HG02938 (cell line): ENCODE results near the gene SVBP.
A peak's percentile ranks its signal among the peaks of the same experiment; 100 is the strongest.
"Not testable (repeated sequence)": the region's sequence is repeated elsewhere in the genome, so short reads cannot be mapped to it uniquely, and the experiment has no call there.

Source experiments
- ATAC-seq: cut with Tn5 transposase; IDR thresholded peaks from one replicate; pipeline ENCODE4 v1.9.1; 2021; ENCODE audit warnings: mild to moderate bottlenecking, moderate library complexity; ENCODE audit not compliant: unreplicated experiment

The SVBP gene, protein sequence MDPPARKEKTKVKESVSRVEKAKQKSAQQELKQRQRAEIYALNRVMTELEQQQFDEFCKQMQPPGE

GRCh38 chr1:42816585-42817439, at the start of gene SVBP, which contains the start of gene ERMAP:
Gene SVBP, minus strand, starts transcription at chr1:42817397. Its CDS starts 853 bp downstream, at chr1:42816544.
Gene ERMAP, plus strand, starts transcription at chr1:42817122. Its CDS starts 13,327 bp downstream, at chr1:42830449.
- ATAC-seq: peak; percentile 80

GRCh38 chr1:42866549-42866948, 49.4 kb upstream of the SVBP start:
- no peak for ATAC-seq

DNA sequence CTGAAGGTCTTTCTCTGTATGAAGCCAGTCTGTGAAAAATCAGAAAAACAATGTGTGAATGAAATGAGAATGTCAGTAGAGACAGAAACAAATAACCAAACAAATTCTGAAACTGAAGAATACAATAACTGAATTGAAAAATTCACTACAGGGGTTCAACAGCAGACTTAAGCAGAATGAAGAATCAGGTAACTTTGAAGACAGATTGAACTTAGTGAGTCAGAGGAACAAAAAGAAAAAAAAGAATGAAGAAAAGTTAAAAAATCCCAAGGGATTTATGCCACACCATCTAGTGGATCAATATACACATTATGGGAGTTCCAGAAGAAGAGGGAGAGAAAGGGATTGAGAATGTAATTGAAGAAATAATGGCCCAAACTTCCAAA, 43.8 kb upstream of the SVBP start:
- no peak for ATAC-seq

GRCh38 chr1:42860339-42861013, 43.3 kb upstream of the SVBP start:
- ATAC-seq: no peak

DNA sequence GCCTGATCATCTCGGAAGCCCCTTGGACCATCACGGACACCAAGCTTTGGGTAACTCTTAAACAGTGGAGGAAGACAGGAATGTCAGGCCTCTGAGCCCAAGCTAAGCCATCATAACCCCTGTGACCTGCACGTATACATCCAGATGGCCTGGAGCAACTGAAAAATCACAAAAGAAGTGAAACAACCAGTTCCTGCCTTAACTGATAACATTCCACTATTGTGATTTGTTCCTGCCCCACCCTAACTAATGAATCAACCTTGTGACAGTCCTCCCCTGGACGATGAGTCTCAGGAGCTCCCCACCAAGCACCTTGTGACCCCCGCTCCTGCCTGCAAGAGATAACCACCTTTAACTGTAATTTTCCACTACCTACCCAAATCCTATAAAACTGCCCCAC, 42.2 kb upstream of the SVBP start:
- not testable (repeated sequence) for ATAC-seq

GRCh38 chr1:42856554-42856953, 39.4 kb upstream of the SVBP start:
- ATAC-seq: not testable (repeated sequence)

DNA sequence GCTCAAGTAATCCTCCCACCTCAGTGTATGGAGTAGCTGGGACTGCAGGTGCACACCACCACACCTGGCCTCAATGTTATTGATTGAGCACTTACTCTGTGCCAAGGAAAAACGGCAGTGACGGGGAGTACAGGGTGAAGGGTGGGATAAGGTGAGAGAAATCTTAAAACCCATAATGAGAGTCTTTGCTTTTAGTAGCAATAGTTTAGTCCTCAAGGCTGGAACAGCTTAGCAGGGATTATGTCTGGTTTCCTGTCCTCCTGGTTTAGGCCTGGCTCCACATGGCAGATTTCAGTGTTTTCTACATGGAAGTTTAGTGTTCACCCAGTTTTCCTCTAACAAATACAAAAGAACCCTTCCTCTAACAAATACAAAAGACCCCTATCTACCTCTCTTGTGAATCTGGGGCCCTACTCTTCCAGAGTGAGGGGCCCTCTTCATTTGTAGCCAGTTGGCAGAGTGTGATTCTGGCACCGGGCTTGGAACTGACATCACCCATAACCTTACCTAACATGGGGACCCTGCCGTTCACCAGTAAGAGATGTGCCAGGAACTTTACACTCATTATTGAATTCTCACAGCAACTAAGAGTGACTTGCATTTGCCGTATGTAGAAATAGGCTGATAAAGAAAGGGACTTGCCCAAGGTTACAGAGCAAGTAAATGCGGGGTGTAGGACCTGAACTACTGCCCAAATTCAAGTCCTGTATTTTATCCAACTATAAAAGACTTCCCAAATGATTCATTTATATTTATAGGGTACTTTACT, 36.1 kb upstream of the SVBP start:
- no peak for ATAC-seq

DNA sequence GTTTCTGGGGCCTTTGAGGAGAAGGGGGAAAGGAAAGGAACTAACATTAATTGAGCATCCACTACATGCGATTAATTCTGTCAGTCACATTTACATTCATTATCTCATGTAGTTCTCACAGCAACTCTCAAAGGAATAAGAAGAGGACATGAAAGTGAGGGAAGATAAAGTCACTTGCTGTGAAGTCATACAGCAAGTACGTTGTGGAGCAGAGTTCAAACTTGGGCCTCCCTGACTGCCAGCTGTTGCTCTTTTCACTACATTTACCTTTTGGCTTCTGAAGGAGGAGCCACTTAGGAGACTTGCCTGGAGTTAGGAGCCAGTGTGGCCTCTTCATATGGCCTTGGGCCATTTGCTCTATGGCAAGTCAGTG, 35.4 kb upstream of the SVBP start:
- no peak for ATAC-seq

GRCh38 chr1:42851960-42852607, 34.9 kb upstream of the SVBP start:
- no peak for ATAC-seq

GRCh38 chr1:42851420-42851819, 34.2 kb upstream of the SVBP start:
- ATAC-seq: no peak

DNA sequence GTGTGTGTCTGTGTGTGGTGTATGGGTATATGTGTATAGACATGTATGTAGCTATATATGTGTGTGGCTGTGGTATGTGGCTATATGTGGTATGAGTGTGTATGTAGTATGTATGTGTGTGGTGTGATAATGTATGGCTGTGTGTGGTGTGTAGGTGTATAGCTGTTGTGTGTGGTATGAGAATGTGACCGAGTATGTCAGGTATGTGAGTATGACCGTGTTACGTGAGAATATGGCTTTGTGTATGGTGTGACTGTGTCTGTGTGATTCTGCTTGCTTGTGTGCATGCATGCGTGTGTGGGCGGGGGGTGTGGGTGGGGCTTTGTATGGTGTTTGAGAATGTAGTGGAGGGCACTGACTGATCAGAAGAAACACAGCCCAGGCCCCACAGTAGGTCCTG, 32.7 kb upstream of the SVBP start:
- ATAC-seq: no peak

- no peak for ATAC-seq
These were observed 31.8 kb upstream of the SVBP start for GRCh38 chr1:42848823-42849537.

DNA sequence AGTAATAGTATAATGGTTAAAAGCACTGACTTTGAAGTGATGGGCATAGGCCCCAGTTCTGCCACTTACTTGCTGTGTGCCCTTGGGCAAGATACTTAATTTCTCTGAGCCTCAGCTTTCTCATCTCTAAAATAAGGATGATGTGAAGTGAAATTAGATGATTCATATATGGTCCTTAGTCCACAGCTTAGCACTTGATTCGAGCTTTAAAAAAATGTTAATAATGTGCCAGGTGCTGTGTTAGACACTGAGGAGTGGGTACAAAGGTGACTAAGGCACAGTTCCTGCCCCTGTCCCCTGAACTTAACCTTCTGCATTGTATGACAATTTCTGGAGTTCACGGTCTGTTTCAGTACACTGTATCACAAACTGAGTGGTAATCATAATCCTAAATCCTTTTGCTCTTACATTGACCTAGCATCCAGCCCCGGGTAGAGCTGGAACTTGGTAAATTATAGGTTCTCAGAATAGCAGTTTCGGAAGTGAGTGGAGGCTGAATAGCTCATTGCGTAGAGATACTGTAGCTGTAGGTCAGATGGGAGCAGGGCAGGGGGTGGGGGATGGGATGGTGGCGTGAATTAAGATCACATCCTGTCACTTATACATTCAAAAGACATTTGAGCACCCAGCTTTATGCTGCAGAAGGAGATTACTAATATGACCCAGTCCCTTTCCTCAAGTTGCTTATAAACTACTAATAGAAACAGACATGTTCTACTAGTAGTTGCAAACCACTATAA, 30.7 kb upstream of the SVBP start:
- ATAC-seq: no peak

GRCh38 chr1:42847111-42847595, 30.0 kb upstream of the SVBP start:
- ATAC-seq: no peak

DNA sequence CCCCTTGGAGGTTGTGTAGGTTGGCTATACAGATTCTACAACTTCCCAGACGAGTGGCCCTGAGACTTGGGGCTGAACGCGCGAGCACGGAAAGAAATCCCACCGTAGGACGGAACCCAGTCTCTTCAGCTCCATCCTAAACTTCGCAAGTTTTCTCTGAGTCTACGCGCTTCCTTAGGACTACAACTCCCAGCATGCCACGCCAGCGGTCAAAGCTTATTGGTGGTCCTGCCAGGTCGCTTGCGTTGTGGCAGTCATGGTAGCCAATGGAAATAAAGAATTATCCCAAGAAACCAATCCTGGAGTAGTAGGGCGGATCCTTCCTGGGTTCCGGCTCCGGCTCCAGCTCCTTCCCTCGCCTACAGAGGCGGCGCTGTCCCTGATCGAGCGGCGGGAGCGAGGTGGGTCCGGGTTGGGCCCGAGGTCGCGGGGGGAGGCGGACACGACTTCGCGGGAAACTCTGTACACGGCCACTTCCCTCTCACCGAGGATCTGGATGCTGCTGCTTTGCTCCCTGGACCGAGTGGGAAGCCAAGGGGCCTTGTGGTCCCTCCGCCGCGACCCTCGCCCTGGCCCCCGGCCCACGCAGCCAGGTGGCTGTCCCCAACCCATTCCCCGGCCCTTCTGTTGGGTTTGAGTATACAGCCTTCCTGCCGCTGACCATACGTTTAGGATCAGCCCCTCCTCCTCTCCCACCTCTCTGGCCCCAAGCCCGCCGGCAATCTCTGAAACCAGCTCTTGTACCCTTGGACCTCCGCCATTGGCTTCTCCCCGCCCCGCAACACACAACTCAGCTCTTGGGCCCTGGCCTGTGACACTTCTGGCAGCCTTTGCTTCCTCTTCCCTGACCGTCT, 29.3 kb upstream of the SVBP start, which contains the start of gene ZNF691:
Gene ZNF691, plus strand, starts transcription at position 357 of the 854 bp plus-strand sequence. CDS start 3,046 bp downstream, outside the sequence.
- ATAC-seq: peak; percentile 95

- ATAC-seq: peak; percentile 7
These were observed 28.7 kb upstream of the SVBP start for GRCh38 chr1:42845866-42846256.

- ATAC-seq: no peak
These were observed 28.0 kb upstream of the SVBP start for GRCh38 chr1:42845193-42845592.

DNA sequence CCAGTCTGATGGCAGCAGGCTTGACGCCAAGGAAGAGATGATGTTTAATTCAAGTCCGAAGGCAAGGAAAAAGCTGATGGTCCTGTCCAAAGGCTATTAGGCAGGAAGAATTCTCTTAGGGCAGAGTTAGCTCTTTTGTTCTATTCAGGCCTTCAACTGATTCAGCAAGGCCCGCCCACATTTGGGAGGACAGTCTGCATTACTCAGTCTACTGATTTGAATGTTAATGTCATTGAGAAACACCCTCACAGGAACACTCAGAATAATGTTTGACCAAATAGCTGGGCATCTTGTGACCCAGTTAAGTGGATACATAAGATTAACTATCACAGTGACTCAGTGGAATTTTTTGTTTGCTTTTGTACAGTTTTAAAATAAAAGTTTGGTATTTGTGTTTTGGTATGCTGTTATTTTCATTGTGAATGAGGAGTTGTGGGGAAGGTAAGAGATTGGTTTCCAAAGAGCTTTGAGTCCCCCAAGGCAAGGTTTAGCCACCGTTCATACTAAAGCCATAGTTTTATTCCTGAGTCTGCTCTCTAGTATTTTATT, 27.5 kb upstream of the SVBP start:
- no peak for ATAC-seq
